ENCODE results near the gene POLRMT.
"Not testable (repeated sequence)": the region's sequence is repeated elsewhere in the genome, so short reads cannot be mapped to it uniquely, and the experiment has no call there.

POLRMT gene

DNA sequence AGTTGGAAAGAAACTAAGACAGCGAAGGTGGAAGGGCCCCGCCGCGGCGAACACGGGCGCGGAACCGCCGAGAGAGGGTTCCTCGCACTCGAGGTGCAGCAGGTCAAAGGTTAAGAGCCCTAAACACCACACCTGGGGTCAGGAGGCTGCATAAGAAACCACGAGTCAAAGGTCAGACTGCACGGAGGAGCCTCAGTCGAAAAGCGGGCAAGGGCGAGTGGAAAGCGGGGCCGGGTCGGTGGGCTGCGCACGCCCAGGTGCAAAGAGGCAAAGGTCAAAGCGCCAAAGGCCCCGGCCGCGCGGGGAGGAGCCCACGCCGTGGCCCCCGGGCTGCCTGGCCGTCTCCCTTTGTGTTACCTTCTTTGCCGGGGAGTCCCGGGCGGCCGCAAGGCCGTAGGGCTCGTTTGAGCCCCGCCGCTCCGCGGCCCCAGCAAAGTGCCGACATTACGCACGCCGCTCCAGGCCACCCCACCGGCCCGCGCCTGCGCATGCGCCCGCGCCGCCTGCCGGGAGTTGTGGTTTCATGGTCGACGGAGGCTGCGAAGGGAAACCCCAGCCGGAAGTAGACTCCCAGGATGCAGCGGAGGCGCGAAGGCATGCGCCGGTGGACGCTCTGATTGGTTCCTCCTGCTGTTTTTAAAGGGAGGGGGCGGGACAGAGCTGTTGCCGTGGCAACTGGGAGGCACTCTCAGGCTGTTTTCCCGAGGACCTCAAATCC, at the start of gene POLRMT:
Gene POLRMT, minus strand, starts transcription at position 470 of the 718 bp plus-strand sequence. Its CDS starts 25 bp downstream, at position 445.
- peak; percentile 98 for DNase-seq

DNA sequence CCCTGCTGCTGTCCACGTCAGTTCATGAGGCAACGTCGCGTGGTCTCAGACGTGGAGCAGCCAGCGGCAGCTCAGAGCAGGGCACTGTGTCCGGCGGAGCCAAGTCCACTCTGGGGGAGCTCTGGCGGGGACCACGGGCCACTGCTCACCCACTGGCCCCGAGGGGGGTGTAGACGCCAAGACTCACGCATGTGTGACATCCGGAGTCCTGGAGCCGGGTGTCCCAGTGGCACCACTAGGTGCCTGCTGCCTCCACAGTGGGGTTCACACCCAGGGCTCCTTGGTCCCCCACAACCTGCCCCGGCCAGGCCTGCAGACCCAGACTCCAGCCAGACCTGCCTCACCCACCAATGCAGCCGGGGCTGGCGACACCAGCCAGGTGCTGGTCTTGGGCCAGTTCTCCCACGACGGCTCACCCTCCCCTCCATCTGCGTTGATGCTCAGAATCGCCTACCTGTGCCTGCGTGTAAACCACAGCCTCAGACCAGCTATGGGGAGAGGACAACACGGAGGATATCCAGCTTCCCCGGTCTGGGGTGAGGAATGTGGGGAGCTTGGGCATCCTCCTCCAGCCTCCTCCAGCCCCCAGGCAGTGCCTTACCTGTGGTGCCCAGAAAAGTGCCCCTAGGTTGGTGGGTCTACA, 49.5 kb upstream of the POLRMT start:
- DNase-seq, result no peak

DNA sequence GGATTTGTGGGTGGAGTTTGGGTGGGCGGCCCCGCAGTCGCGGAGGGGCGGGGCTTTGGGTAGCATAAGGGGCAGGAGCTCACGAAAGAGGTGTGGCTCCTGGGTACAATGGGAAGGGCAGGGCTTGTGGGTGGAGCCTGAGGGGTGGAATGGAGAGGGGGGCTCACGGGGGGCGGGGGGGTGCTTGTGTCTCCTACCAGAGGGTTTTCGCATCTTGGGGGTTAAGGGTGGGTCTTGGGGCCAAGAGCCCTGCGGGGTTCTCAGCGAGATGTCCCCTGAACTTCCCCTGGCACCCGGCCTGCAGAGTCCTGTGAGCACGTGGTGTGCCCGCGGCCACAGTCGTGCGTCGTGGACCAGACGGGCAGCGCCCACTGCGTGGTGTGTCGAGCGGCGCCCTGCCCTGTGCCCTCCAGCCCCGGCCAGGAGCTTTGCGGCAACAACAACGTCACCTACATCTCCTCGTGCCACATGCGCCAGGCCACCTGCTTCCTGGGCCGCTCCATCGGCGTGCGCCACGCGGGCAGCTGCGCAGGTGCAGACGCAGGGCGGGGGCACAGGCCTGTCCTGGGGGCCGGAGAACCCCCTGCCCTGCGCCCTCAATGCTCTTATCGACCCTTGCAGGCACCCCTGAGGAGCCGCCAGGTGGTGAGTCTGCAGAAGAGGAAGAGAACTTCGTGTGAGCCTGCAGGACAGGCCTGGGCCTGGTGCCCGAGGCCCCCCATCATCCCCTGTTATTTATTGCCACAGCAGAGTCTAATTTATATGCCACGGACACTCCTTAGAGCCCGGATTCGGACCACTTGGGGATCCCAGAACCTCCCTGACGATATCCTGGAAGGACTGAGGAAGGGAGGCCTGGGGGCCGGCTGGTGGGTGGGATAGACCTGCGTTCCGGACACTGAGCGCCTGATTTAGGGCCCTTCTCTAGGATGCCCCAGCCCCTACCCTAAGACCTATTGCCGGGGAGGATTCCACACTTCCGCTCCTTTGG, 48.0 kb upstream of the POLRMT start:
- no peak for DNase-seq

DNA sequence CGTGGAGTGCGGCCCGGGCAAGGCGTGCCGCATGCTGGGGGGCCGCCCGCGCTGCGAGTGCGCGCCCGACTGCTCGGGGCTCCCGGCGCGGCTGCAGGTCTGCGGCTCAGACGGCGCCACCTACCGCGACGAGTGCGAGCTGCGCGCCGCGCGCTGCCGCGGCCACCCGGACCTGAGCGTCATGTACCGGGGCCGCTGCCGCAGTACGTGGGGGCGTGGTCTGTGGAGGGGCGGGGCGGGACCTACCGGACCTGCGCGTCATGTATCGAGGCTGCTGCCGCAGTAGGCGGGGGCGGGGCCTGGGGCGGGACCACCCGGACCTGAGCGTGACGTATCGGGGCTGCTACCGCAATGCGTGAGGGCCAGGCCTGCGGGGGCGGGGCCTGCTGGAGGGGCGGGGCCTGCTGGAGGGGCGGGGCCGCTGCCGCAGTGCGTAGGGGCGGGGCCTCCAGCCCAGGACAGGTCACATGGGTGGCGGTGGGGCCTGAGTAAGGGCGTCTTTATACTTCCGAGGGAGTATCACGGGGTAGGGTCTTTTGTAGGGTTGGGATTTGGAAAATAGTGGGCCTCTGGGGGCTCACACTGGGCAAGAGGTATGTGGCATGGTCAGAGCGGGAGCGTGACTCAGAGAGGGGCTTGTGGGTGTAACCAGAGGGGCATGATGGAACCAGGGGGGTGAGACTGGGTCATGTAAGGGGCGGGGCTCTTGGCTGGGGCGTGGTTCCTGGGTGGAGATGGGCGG, 47.1 kb upstream of the POLRMT start:
- DNase-seq, result peak; percentile 98

DNA sequence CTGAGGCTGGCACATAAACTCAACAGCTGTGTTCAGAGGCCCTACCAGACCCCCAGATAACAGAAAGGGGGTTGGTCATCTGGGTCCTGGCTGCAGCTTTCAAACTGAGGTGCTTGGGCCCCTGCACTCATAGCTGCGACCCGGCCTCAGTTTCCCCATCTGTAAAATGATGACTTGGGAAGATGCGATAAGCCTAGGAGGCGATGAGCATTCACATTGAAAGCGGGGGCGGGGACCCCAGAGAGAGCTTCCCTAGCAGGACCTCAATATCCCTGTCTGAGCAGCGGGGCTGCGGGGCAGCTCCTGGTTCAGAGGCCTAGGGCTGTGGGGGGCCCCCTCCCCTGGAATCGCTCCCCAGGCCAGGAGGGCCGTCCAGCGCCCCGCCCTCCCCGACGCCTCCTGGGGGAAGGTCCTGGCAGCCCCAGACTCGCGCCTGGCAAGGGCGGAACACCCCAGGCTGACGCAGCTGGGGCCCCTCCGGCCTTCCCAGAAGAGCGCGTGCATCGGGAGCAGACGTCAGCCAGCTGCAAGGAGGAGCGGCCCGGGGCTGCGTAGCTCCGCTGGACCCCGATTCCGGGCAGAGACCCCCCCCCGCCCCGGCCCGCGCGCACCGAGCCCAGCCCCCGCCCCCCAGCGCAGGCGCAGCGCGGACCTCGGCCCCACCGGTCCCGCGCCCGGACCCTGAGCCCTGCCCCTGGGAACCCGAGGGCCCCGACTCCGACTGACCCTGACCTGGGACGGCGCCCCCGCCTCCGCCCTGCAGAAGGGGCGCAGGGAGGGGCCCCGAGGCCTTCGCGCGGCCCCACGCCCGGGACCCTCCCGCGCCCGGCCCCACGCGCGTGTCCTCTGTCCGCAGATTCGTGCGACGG, 46.3 kb upstream of the POLRMT start:
- DNase-seq, result peak; percentile 76

DNA sequence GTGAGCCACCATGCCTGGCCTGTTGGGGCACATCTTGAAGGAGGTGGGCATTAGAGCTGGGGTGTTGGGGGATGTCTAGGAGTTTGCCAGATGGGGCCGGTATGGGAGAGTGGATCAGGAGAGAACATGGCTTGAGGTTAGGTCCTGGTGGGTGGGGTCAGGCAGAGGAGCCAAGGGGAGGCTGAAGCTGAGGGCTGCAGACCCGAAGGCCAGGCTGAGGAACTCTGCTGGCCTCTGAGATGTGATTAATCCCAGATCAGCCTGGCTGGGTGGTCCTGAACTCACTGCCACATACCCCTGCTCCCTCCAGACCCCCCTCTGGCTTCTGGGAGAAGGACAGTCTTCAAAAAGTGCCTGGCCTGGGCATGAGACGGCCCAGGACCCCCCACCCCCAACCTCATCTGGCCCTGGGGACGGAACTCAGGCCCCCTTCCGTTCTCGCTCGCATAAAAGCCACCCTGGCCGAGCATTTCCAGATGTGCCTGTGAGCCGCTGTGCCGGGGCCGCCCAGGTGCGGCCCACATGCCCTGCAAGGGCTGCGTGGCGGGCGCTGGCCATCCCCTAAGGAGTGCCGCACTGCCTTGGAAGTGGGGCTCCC, 45.6 kb upstream of the POLRMT start:
- DNase-seq, result no peak

DNA sequence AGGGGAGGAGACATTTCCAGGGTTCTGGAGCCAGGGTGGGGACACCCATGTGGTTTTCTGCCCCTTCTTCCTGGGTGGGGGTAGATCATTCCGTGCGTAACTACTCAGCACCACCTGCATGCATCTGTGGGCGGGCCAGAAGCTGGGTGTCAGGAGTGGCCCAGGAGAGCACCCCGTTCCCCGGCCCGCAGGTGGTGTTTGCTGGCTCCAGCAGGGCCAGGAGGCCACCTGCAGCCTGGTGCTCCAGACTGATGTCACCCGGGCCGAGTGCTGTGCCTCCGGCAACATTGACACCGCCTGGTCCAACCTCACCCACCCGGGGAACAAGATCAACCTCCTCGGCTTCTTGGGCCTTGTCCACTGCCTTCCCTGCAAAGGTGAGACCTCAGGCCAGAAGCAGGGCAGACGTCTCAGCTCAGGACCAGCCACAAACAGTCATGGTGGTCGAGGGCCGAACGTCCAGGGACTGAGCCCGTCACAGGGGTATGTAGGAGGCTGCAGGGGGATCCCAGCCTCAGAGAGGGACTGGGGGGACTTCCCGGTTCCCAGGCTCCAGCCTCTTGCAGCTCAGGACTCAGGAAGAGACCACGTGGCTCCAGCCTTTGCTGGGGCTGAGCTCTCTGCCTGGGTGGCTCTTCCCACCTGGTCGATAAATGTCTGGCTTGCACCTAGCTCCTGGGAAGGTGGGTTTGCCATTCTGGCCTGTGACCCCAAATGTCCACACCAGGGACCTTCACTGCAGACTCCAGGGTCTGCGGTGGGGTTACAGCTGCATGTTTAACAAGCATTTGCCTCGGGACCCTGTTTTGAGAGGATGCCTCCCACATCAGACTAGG, 44.5 kb upstream of the POLRMT start:
- DNase-seq, result peak; percentile 61

DNA sequence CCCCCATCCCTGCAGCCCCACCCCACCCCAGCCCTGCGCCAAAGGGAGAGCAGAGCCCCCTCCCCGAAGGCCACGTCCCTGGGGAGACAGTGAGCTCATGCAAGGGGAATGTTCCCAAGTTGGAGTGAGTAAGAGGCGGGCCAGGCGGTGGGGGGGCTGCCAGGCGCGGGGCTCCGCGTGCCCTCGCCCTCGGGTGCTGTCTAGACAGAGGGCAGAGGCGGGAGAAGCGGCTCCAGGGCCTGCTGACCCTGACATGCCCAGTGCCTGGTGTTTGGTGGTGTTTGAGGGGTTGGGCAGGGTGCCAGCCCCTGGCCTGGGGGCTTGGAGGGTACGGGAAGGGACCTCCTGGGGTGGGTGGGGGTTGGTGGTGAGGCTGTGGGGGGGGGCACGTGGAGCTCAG, 43.9 kb upstream of the POLRMT start:
- DNase-seq, result peak; percentile 93

DNA sequence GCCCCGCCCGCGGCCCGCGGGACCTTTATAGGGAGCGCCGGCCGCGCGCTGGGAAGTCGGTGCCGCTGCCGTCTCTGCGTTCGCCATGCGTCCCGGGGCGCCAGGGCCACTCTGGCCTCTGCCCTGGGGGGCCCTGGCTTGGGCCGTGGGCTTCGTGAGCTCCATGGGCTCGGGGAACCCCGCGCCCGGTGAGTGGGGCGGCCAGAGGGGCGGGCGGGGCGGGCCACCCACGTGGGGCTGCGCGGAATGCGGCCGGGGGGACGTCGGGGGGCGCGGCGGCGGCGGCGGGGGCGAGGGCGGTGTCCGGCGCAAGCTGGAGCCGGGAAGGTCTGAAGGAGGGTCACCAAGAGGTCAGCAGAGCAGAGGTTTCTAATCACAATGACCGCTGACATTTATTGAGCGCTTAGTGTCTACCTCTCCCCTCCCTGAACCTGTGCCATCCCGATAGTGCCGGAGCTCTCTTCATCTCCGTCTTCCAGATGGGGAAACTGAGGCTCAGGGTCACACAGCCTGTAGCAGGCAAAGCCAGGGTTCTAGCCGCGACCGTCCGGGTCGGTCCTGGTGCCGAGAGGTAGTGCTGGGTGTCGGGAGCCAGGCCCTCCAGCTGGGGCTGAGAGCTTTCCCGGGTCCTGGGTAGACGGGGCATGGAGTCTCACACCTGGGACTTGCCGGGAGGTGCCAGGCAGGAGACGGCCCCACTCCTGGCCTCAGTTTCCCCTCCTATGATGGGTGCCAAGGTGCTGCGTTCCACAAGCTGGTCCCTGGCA, 43.2 kb upstream of the POLRMT start, which contains the start of gene FSTL3:
Gene FSTL3, plus strand, starts transcription at position 54 of the 767 bp plus-strand sequence. Its CDS starts 32 bp downstream, at position 86.
- DNase-seq, result no peak

DNA sequence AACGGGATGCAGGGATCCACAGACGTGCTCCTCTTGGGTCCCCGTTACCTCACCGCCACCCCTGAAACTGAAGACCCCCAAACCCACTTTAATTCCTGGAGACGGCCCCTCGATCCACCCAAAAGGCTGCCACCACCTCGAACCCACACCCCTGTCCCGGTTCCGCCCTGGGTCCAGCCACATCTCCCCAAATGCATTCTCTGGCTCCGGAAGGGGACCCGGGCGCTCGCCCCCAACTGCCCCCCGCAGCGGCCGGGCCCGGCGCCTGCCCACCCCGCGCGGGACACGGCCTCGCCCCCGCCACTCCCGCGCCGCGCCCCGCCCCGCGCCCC, 42.6 kb upstream of the POLRMT start:
- no peak for DNase-seq

DNA sequence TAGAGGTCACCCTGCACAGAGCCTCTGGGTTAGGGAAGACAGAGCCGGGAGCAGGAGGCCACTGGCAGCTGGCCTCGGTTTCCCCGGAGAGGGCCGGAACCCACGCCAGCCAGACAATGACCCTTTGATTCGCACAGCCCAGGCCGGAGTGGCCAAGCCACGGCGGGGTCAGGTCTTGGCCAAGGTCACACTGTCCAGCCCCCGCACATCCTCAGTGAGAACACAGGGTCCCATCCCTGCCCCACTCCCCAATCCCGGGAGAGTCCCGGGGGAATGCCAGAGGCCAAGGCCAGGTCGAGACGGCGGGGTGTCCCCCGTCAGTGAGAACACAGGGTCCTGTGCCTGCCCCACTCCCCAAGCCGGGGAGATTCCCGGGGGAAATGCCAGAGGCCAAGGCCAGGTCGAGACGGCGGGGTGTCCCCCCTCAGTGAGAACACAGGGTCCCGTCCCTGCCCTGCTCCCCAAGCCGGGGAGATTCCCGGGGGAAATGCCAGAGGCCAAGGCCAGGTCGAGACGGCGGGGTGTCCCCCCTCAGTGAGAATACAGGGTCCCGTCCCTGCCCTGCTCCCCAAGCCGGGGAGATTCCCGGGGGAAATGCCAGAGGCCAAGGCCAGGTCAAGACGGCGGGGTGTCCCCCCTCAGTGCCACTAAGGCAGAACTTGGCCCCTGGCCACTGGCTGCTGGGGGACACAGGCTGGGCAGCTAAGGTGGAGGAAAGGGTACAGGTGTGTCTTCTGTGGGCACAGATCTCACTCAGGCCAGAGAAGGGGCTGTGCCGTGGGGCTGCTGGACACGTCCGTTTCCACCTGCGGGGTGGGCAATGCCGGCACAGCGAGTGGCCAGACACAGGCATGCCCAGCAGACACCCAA, 41.2 kb upstream of the POLRMT start:
- DNase-seq, result no peak

DNA sequence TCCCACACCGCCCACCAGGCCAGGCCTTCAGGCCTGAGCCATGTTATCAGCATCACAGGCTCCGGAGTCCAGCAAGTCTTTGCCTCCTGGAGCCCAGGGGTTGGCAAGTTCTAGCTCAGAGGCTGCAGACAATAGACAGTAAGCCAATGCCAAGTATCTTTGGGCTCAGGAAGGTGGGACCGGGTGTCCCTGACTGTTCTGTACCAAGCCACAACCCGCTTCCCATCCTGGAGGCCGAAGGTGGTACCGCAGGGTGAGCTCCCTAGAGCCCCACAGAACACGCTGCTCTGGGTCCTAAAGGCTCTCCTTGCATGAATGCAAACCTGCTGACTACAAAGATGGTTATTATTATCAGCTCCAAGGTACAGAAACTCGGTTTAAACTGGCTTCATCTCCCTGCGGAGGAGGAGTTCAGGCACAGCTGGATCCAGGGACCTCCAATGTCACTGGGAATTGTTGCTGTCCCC, 37.3 kb upstream of the POLRMT start:
- DNase-seq, result no peak

DNA sequence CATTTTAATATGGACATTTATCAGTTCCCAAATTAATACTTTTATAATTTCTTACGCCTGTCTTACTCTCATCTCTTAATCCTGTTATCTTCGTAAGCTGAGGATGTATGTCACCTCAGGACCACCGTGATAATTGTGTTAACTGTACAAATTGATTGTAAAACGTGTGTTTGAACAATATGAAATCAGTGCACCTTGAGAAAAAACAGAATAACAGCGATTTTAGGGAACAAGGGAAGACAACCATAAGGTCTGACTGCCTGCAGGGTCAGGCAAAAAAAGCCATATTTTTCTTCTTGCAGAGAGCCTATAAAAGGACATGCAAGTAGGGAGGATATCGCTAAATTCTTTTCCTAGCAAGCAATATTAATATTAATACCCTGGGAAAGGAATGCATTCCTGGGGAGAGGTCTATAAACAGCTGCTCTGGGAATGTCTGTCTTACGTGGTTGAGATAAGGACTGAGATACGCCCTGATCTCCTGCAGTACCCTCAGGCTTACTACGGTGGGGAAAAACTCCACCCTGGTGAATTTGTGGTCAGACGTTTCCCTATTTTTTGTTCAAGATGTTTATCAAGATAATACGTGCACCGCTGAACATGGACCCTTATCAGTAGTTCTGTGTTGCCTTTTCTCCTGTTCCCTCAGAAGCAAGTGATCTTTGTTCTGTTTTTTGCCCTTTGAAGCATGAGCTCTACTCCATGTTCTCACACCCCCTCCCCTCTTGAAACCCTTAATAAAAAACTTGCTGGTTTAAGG, 35.5 kb upstream of the POLRMT start:
- DNase-seq, result not testable (repeated sequence)

DNA sequence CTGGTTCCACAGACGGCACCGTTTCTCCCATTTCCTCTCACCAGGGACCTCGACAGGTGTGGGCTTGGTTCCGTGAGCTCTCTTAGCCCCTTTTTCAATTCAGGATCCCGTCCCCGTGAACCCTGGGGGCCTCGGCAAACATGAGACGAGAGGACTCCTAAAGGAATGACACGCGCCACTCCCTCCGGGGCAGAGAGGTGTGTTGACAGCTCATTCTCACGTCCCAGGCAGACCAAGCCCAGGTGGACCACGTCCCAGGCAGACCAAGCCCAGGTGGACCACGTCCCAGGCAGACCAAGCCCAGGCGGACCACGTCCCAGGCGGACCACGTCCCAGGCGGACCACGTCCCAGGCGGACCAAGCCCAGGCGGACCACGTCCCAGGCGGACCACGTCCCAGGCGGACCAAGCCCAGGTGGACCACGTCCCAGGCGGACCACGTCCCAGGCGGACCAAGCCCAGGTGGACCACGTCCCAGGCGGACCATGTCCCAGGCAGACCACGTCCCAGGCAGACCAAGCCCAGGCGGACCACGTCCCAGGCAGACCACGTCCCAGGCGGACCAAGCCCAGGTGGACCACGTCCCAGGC, 33.7 kb upstream of the POLRMT start:
- DNase-seq, result not testable (repeated sequence)

DNA sequence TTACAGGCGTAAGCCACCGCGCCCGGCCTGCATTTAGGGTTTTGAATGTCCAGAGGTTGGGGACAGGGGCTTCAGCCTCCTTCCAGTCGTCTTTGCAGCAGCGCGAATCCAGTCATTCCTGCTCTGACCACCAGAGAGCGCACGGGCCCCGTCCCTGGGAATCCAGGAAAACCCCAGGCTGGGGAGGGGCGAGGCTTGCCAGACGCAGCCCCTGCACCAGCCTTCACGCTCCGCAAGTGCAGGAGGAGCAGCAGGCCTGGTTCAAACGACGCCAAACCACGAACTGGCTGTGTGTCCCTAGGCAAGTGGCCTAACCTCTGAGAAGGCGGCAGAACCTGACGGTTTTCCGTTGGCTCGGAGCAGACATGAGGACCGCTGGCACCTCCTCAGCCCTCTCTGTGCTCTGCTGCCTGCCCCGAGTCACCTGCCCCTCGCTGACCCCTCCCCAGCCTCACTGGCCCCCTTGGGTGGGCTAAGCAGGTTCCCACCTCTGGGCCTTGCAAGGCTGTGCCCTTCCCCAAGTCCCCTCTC, 31.6 kb upstream of the POLRMT start:
- peak; percentile 74 for DNase-seq

DNA sequence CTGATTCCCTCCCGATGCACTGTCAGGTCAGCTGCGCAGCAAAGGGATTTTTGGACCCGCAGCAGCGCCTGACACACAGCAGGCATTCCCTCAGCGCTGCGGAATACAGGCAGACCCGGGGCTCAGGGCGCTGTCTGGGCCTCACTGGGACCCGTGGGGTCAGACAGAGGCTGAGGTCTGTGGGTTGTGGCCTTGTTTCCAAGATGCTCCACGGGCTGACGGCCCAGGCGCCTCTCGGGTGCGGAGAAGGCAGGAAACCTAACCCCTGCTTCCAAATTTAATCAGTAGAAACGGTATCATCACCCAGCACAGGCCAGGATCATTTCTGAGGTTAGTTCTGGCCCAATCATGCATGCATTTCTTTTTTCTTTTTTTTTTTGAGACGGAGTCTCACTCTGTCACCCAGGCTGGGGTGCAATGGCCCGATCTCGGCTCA, 30.4 kb upstream of the POLRMT start:
- DNase-seq, result no peak

All from fibroblast of skin of right biceps (primary cell).